Activated T-cell treated with anti-CD3 and anti-CD28 coated beads, Interleukin-2, amount 50 U/mL, for 24 hours (primary cell): Measurements from ENCODE around the gene LAMTOR2.
A peak's percentile ranks its signal among the peaks of the same experiment; 100 is the strongest.

Experiments
- DNase-seq: peaks from one replicate; pipeline ENCODE4 v3.0.0-alpha.2; 2020
- H3K27ac Mint-ChIP-seq: 2 replicates; pipeline ENCODE4 v1.8.0; 2020; ENCODE audit warnings: mild to moderate bottlenecking, mixed read lengths
- H3K27me3 Mint-ChIP-seq: 2 replicates; pipeline ENCODE4 v1.8.0; 2020; ENCODE audit warnings: mixed read lengths
- H3K36me3 Mint-ChIP-seq: 2 replicates; pipeline ENCODE4 v1.8.0; 2020; ENCODE audit warnings: low read depth, mixed read lengths
- H3K4me1 Mint-ChIP-seq: 2 replicates; pipeline ENCODE4 v1.8.0; 2020; ENCODE audit warnings: low read depth, mixed read lengths
- H3K4me3 Mint-ChIP-seq: 2 replicates; pipeline ENCODE4 v1.8.0; 2020; ENCODE audit warnings: mild to moderate bottlenecking, moderate library complexity, mixed read lengths
- H3K9me3 Mint-ChIP-seq: 2 replicates; pipeline ENCODE4 v1.8.0; 2020; ENCODE audit warnings: mixed read lengths

LAMTOR2 gene

GRCh38 chr1:156054500-156055280 is at the start of gene LAMTOR2:
Gene LAMTOR2, plus strand, starts transcription at chr1:156054782. Its CDS starts 108 bp downstream, at chr1:156054890.
- H3K4me3 Mint-ChIP-seq = peak within 1 kb of the TSS; percentile 96
- peak within 1 kb of the TSS; percentile 98 for H3K27ac Mint-ChIP-seq
- no peaks in the 10 kb centered on the region for H3K27me3 Mint-ChIP-seq
- H3K36me3 Mint-ChIP-seq = peaks cover 71% of the 10 kb centered on the region
- H3K9me3 Mint-ChIP-seq = no peaks in the 10 kb centered on the region
- H3K4me1 Mint-ChIP-seq = peaks cover 36% of the 10 kb centered on the region
- DNase-seq = peak; percentile 98

- Mint-ChIP-seq H3K27ac (peak overlapping the region; percentile 74), H3K27me3 (no peaks in the 10 kb centered on the region), H3K36me3 (peaks cover 28% of the 10 kb centered on the region), H3K4me3 (no peak overlapping the region), H3K4me1 (peaks cover 17% of the 10 kb centered on the region), H3K9me3 (no peaks in the 10 kb centered on the region)
- DNase-seq = peak; percentile 42
Observed at GRCh38 chr1:156004843-156005584, 49.6 kb upstream of the LAMTOR2 start.

DNA sequence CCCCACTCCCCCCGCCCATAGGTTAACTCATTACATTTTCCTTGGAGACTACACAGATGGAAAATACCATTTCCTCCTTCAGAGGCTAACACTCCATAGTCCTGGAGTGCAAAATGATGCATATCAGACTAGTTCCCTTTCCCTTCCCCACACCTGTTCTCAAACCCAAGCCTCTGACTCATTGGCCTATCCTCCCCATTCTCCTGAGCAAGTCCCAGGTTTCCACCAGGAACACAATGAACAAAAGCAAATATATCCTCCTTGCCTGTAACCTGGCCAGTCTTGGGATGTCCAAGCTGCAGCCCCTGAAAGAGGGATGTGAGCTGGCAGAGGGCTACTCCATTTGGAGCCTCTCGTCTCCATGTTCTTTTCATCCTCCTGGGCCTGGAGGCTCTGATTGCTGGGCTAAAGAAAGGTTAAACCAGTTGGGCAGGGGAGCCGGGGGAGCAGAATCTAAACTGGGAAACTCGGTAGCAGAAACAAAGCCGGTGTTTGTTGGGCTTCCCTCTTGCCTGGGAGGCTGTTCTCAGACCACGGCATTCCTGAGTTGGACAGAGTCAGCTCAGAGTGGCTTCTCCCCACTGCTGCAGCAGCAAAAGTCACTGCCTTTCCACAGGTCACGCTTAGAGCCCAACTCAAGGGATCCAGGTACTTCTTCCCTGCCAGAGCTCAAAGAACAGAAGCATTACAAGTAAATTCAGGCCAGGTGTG is 47.8 kb upstream of the LAMTOR2 start:
- H3K4me3 Mint-ChIP-seq = no peak overlapping the region
- peaks cover 17% of the 10 kb centered on the region for H3K4me1 Mint-ChIP-seq
- peaks cover 44% of the 10 kb centered on the region for H3K36me3 Mint-ChIP-seq
- DNase-seq = no peak
- no peaks in the 10 kb centered on the region for H3K9me3 Mint-ChIP-seq
- peak overlapping the region; percentile 29 for H3K27ac Mint-ChIP-seq
- H3K27me3 Mint-ChIP-seq = no peaks in the 10 kb centered on the region

DNA sequence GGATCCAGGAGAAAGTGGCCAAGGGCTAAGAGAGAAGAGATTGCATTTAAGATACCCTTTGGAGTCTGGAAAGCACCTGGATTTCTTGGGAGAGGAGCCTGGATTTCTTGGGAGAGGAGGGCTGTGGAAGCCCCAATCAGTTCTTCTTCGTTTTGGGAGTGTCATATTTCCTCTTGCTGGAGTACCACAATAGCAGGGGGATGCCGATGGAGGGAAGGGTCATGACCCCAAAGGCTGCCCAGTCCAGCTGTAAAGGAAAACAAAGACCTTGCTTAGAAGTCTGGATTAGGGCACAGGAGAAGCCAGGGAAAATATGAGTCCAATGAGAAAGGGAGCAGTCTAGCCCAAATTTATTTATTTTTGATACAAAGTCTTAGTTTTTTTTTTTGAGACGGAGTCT is 45.2 kb upstream of the LAMTOR2 start:
- peaks cover 22% of the 10 kb centered on the region for H3K4me1 Mint-ChIP-seq
- no peak overlapping the region for H3K4me3 Mint-ChIP-seq
- H3K36me3 Mint-ChIP-seq = peaks cover 70% of the 10 kb centered on the region
- H3K9me3 Mint-ChIP-seq = no peaks in the 10 kb centered on the region
- DNase-seq = no peak
- no peaks in the 10 kb centered on the region for H3K27me3 Mint-ChIP-seq
- H3K27ac Mint-ChIP-seq = peak overlapping the region; percentile 53

GRCh38 chr1:156012051-156012817 is 42.3 kb upstream of the LAMTOR2 start:
- H3K27me3 Mint-ChIP-seq = no peaks in the 10 kb centered on the region
- H3K4me3 Mint-ChIP-seq = no peak overlapping the region
- H3K36me3 Mint-ChIP-seq = peaks cover 84% of the 10 kb centered on the region
- H3K4me1 Mint-ChIP-seq = peaks cover 6% of the 10 kb centered on the region
- peak overlapping the region; percentile 40 for H3K27ac Mint-ChIP-seq
- DNase-seq = no peak
- H3K9me3 Mint-ChIP-seq = no peaks in the 10 kb centered on the region

DNA sequence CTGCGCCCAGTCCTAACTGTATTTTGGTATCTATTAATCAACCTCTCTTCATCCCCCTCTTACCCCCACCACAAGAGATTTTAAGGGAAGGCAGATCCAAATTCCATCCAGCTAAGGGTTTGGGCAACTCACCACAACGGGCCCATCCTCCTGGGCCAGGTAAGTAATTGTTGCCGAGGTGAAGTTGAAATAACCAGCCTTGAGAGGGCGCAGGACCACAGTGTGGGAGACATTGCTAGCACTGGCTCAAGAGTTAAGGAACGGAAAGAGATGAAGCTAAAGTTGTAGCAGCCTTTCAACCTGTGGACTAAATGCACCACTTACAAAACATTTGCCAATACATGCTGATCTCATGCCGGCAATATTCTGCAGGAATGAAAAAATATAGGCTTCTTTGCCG is 39.8 kb upstream of the LAMTOR2 start:
- no peaks in the 10 kb centered on the region for H3K9me3 Mint-ChIP-seq
- peaks cover 91% of the 10 kb centered on the region for H3K36me3 Mint-ChIP-seq
- DNase-seq = no peak
- H3K4me3 Mint-ChIP-seq = no peak overlapping the region
- peaks cover 19% of the 10 kb centered on the region for H3K4me1 Mint-ChIP-seq
- no peaks in the 10 kb centered on the region for H3K27me3 Mint-ChIP-seq
- H3K27ac Mint-ChIP-seq = peak overlapping the region; percentile 31

DNA sequence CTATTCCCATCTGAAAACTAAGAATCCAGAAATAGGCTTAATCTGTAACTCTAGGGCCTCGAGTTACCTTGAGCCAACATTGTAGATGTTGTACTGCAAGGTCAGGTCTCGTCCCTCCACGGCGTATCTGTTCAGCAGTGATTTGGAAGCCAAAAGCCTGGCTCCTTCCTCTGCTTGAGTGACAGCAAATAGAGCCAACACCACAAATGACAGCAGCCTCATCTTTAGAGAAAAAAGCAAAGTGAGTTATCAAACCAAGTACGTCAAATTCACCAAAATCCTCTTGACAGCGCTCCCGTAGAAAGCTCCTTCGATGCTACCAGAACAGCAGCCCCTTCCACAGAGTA is 34.7 kb upstream of the LAMTOR2 start:
- Mint-ChIP-seq H3K27ac (peak overlapping the region; percentile 95), H3K4me1 (peaks cover 28% of the 10 kb centered on the region), H3K9me3 (no peaks in the 10 kb centered on the region), H3K27me3 (peaks cover under 1% of the 10 kb centered on the region), H3K36me3 (peaks cover 51% of the 10 kb centered on the region), H3K4me3 (peak overlapping the region; percentile 92)
- DNase-seq = no peak

- Mint-ChIP-seq H3K36me3 (peaks cover 49% of the 10 kb centered on the region), H3K9me3 (no peaks in the 10 kb centered on the region), H3K4me1 (peaks cover 29% of the 10 kb centered on the region), H3K27ac (peak within 1 kb of the TSS; percentile 95), H3K27me3 (peaks cover 5% of the 10 kb centered on the region), H3K4me3 (peak within 1 kb of the TSS; percentile 92)
- peak; percentile 84 for DNase-seq
Observed at GRCh38 chr1:156020293-156021092, 34.1 kb upstream of the LAMTOR2 start, which contains the start of gene SSR2. Gene SSR2, minus strand, starts transcription at chr1:156020951. Its CDS starts 784 bp downstream, at chr1:156020167.

GRCh38 chr1:156021093-156021428 is 33.5 kb upstream of the LAMTOR2 start:
- H3K36me3 Mint-ChIP-seq = peaks cover 46% of the 10 kb centered on the region
- H3K4me3 Mint-ChIP-seq = peak overlapping the region; percentile 92
- peaks cover 33% of the 10 kb centered on the region for H3K4me1 Mint-ChIP-seq
- H3K27me3 Mint-ChIP-seq = peaks cover 5% of the 10 kb centered on the region
- H3K27ac Mint-ChIP-seq = peak overlapping the region; percentile 95
- no peak for DNase-seq
- no peaks in the 10 kb centered on the region for H3K9me3 Mint-ChIP-seq

- Mint-ChIP-seq H3K4me1 (peaks cover 36% of the 10 kb centered on the region), H3K36me3 (peaks cover 37% of the 10 kb centered on the region), H3K27me3 (peaks cover 5% of the 10 kb centered on the region), H3K4me3 (peak overlapping the region; percentile 18), H3K27ac (peak overlapping the region; percentile 44), H3K9me3 (no peaks in the 10 kb centered on the region)
- DNase-seq = no peak
Observed at GRCh38 chr1:156021954-156022353, 32.6 kb upstream of the LAMTOR2 start.

- Mint-ChIP-seq H3K9me3 (no peaks in the 10 kb centered on the region), H3K4me1 (peaks cover 22% of the 10 kb centered on the region)
Observed at GRCh38 chr1:156024801-156025200, 29.8 kb upstream of the LAMTOR2 start.

GRCh38 chr1:156025876-156026275 is 28.7 kb upstream of the LAMTOR2 start:
- H3K4me1 Mint-ChIP-seq = peaks cover 16% of the 10 kb centered on the region
- no peak overlapping the region for H3K4me3 Mint-ChIP-seq
- H3K36me3 Mint-ChIP-seq = no peaks in the 10 kb centered on the region
- DNase-seq = peak; percentile 42
- H3K27ac Mint-ChIP-seq = no peak overlapping the region
- H3K27me3 Mint-ChIP-seq = peaks cover 5% of the 10 kb centered on the region
- no peaks in the 10 kb centered on the region for H3K9me3 Mint-ChIP-seq

More at GRCh38 chr1:156024801-156025200, 29.8 kb upstream of the LAMTOR2 start:
- no peak for DNase-seq
- H3K36me3 Mint-ChIP-seq = peaks cover 9% of the 10 kb centered on the region
- no peak overlapping the region for H3K27ac Mint-ChIP-seq
- H3K27me3 Mint-ChIP-seq = peaks cover 5% of the 10 kb centered on the region
- no peak overlapping the region for H3K4me3 Mint-ChIP-seq

- H3K4me1 Mint-ChIP-seq = peaks cover 13% of the 10 kb centered on the region
Observed at GRCh38 chr1:156026588-156026987, 28.0 kb upstream of the LAMTOR2 start.

More at GRCh38 chr1:156026588-156026987, 28.0 kb upstream of the LAMTOR2 start:
- no peak overlapping the region for H3K4me3 Mint-ChIP-seq
- no peak for DNase-seq
- H3K36me3 Mint-ChIP-seq = no peaks in the 10 kb centered on the region
- H3K27ac Mint-ChIP-seq = no peak overlapping the region
- H3K9me3 Mint-ChIP-seq = no peaks in the 10 kb centered on the region
- H3K27me3 Mint-ChIP-seq = peaks cover 5% of the 10 kb centered on the region
